ENCODE measurements around the gene LCN1.
"Not testable (repeated sequence)": the region's sequence is repeated elsewhere in the genome, so short reads cannot be mapped to it uniquely, and the experiment has no call there.

Gene LCN1

DNA sequence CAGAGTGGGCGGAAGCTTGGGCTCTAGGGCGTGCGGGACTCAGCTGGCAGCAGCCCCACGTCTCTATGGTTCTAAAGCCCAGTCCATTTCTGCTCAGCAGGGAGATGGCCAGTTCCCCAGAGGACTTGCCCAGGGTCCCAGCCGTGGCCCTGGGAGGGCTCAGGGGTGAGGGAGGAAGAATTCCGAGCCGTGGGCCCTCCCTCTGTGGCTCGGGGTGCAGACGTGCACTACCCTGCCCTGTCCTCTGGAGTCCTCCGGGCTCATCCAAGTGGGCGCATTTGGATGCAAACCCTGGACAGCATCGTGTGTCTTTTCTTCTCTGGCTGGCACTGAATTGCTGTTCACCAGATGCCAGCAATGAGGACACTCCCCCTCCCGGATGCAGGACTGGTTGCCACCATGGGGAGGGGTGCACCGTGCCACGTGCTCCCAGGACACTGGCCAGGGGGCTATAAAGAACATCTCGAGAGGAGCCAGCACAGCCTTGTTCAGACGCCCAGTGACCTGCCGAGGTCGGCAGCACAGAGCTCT, 24.5 kb downstream of the LCN1 start, which contains the start of gene OBP2A:
OBP2A (plus strand) TSS at position 481 of the 531 bp plus-strand sequence. CDS start 55 bp downstream, outside the sequence.
- not testable (repeated sequence) for DNase-seq (ENCODE audit: low read depth in 2 of 3, low spot score in 1 of 3)

DNA sequence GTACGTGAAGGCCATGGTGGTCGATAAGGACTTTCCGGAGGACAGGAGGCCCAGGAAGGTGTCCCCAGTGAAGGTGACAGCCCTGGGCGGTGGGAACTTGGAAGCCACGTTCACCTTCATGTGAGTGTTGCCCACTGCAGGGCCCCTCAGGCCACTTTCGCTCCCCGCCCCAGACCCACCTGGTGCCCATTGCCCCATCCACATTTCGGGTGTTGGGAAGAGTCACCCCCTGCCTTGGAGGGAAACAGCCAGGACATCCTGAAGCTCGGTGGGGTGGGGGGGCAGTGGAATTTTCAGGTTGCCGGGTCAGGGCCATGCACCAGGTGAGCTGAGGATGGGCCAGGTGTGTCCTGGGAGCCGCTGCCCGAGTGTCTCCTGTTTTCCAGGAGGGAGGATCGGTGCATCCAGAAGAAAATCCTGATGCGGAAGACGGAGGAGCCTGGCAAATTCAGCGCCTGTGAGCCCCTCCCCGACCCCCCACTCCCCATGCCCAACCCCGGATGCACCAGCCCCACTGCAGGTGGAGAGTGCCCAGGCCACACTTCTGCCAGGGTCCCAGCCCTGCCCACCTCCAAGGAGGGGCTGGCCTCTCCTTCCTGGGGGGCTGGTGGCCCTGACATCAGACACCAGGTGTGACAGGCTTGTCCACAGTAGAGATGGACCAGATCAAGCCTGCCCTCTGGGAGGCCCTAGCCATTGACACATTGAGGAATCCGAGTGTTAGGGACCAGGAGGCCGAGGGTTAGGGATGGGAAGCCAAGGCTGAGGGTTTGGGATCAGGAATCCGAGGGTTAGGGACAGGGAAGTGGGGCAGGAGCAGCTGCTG, 25.8 kb downstream of the LCN1 start:
- not testable (repeated sequence) for DNase-seq (ENCODE audit: low read depth in 2 of 3, low spot score in 1 of 3)

DNA sequence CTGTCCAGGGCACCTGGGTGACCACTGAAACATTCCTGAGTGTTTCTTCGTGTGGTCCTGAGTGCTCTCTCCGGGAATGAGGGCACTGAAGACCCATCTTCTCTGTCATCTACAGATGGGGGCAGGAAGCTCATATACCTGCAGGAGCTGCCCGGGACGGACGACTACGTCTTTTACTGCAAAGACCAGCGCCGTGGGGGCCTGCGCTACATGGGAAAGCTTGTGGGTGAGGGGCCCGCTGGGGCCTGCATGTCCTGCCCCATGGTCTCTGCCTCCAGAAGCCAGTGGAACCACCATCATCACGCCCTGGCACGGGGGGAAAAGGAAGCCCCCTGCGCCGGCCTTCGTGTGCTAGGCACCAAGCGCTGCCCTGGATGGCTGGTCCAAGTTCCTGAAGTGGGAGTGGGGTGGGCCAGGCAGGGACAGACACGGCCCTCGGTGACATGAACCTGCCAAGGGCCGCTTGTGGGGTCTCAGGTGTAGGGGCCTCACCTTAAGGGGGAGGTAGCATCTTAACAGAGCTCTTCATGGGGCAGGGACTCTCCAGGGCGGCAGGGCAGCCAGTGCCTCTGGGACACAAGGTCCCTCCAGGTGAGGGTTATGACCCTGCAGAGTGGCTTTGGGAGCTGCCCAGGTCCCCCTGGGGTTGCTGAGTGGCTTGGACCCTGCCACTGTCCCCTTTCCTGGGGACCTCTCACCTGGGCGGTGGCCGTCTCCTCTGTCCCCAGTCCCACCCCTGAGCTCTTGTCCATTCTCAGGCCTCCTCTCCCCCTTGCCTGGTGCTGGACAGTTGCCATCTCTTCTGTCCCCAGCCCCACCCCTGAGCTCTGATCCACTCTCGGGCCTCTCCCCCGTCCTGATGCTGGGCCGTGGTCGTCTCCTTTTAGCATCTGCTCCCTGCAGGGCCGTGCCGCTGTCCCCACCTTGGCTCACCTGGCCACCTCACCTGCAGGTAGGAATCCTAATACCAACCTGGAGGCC, 26.8 kb downstream of the LCN1 start:
- no peak for DNase-seq (ENCODE audit: low read depth in 2 of 3, low spot score in 1 of 3)

DNA sequence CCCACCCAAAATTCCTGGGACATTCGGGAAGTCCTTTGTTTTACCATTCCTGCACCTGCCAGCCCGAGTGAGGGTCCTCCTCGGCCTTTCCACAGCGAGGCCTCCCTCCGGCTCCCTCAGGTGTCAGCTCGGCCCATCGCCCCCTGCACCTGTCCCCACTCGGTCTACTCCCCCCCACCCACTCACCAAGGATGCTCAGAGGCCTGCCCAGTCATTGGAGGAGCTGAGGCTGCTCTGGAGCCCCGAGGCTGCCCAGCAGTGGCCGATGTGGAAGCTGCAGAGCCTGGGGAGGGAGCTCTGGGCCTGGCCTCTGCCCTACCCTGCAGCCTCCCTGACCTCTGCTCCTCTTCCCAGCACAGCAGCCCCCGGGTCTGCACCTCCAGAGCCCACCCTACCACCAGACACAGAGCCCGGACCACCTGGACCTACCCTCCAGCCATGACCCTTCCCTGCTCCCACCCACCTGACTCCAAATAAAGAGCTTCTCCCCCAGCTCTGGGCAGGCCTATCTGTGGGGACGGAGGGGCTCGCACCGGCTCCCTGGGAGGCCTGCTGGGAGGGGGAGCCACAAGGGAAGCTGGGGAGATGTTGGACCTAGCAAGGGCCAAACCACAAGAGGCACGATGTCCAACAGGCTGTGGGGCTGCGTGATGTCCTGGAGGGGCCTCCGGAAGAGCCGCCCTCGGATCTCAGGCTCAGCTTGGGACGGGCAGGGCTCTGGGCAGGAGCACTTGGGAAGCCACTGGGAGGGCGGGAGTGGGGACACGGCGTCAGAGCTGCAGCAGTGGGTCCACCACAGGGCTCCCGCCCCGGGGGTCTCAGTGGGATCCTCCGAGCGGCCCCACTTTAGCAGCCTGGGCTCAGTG, 28.5 kb downstream of the LCN1 start:
- not testable (repeated sequence) for DNase-seq (ENCODE audit: low read depth in 2 of 3, low spot score in 1 of 3)

DNA sequence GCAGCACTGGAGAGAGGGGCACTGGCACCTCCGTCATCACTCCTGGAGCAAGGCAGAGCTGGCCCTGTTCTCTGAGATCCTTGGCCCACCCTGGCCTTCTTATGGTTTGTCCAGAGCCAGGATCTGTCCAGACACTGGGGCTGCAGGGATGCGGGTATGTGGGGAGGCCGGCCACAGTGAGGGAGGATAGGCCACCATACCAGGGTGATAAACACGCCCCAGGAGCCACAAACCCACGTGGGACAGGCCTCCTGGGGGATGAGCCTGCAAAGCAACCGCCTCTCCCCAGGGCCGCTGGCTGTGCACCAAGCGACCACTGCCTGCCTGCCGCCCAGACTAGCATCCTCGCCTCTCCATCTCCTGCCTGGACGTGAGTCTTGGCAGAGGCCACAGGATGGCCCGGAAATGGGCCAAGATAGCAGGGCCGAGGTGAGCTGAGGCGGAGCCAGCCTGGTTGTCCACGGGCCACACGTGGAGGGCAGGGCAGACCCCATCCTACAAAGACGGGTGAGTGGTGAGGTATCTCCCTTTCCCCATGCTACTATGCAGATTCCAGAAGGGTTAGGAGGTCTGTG, 29.2 kb downstream of the LCN1 start:
- no peak for DNase-seq (ENCODE audit: low read depth in 2 of 3, low spot score in 1 of 3)

DNA sequence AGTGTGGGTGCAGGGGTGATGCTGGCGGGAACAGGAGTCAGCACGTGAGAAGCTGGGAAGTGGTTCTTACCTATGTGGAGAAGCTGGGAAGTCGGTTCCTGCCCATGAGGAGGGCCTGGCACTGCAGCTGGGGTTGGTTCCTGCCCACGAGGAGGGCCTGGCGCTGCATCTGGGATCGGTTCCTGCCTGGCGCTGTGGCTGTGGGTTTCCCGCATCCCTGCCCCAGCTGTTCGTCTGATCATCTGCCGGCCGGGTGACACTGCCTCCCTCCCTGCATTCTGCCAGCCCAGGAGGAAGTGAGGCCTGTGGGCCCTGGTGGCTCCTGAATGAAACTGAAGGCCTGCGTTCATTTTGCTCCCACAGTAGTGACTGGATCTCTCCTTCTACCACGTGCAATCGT, 29.8 kb downstream of the LCN1 start:
- no peak for DNase-seq (ENCODE audit: low read depth in 2 of 3, low spot score in 1 of 3)

DNA sequence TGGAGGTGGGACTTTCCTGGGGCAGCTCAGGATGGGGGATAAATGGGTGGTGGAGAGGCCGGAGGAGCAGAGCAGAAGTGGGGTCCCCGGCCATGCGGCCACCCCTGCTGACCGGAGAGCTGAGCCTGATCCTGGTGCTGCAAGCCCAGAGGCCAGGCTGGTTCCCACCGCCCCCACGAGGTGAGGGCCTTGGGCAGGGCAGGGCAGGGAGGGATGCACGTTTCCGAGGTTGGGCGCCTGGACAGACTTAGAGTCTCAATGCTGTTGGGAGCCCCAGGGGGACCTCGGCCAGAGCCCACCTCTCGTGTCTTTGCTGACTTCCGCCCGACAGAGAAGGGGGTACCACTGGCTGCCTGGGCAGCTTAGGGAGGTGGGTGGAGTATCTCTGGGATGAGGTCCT, 30.2 kb downstream of the LCN1 start:
- DNase-seq (ENCODE audit: low read depth in 2 of 3, low spot score in 1 of 3): no peak

DNA sequence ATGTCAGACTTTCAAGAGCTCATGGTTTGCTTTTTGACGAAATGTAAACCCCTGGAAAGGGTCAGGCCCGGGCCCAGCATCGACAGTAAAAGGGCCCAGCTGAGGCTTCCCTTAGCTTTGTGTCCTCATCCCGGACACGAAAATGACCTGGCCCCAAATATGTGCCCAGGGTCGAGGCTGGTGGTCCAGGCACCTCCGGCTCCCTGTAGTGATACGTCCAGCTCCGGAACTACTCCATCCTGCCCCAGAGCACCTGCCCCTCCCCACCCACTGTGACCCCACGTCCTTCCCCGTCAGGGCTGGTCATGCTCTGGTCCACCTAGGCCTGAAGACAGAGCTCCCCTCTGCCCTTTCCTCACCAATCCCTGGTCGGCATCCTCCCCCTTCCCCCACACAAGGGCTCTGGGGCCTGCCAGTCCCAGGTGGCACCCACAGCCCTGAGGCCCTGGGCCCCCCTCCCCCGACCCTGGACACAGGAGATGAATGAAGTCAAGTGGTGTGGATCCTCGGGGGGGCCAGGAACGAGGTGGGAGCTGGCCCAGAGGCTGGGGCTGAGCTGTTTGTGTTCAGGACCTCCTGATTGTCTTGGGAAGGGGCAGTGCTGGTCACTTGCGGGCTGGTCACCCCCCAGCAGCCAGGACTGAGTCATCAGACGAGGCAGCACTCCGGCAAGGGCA, 30.9 kb downstream of the LCN1 start:
- DNase-seq (ENCODE audit: low read depth in 2 of 3, low spot score in 1 of 3): no peak

DNA sequence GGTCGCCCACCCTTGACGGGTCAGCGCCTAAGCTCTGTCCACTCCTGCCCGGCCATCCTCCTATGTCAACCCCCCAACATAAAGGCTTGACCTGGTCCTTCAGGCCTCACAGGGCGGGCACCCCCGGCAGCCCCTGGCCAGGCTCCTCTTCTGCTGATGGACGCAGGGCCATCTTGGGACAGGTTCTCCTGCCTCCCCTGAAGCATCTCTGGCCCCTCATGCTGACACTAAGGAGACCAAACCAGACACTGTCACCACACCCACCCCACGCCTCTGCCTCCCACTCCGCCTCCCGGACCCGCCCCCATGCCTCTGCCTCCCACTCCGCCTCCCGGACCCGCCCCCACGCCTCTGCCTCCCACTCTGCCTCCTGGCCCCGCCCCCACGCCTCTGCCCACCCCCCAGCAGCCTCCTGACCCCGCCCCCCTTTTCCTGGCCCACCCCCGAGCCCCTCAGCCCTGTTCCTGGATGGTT, 31.5 kb downstream of the LCN1 start:
- DNase-seq (ENCODE audit: low read depth in 2 of 3, low spot score in 1 of 3): no peak

DNA sequence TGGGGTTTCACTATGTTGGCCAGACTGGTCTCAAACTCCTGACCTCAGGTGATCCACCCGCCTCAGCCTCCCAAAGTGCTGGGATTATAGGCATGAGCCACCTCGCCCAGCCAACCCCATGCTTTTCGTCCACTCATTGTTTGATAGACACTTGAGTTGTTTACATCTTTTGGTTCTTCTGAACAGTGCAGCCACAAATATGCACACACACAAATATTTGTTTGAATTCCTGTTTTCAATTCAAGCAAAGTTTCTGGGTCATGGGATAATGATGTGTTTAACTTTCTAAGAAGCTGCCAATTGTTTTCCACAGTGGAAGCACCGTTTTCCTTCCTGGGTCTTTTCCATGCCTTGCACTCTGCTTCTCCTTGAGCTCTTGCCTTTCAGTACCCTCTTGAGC, 33.5 kb downstream of the LCN1 start:
- no peak for DNase-seq (ENCODE audit: low read depth in 2 of 3, low spot score in 1 of 3)

DNA sequence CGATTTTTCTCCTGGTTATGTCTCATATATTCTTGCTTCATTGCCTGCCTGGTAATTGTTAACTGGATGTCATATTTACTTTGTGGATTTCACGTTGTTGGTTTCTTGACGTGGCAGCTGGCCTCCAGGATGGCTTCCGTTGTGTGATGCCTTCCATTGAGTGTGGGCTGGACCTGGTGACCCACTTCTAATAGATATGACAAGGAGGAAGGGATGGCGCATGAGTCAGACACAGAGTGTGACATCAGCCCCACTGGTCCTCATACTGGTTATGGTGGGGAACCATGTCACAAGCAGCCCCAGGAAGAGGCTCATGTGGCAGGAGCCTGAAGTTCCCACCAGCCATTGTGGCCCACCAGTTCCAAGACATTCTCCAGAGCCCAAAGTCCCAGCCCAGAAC, 34.0 kb downstream of the LCN1 start:
- DNase-seq (ENCODE audit: low read depth in 2 of 3, low spot score in 1 of 3): no peak

DNA sequence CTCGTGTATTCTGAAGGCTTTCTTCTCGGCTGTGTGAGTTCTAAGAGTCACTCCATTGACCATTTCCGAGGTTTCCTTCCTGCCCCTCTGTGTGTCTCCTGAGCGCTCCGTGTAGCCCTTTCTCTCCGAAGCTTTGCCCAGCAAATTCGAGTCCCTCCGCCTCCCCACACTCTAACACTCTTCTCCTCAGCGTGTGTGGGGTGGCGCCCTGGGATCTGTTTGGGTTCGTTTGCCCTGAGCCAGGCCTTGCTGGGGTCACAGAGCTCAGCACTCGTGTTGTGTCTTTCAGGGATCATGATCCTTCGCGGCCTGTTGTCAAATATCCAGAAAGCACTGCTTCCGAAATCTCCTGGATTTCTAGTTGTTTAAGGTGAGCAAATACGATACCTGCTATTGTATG, 34.7 kb downstream of the LCN1 start:
- no peak for DNase-seq (ENCODE audit: low read depth in 2 of 3, low spot score in 1 of 3)

DNA sequence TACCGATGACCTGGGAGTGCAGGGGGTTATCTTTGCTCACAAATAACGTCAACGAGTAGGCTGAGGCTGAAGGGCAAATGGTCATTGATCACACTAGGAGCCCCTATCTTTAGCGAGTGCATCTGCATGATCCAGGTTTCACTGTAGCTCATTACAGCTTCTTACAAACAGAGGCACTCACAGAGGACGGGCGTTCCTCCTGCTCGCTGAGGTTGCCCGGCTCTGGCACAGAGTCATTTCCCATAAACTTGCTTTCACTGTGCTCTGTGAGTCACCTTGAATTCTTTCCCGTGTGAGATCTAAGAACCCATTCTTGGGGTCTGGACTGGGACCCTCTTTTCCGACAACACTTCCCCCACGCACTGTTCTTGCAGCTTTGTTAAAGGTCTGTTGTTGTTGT, 38.4 kb downstream of the LCN1 start:
- DNase-seq (ENCODE audit: low read depth in 2 of 3, low spot score in 1 of 3): no peak

DNA sequence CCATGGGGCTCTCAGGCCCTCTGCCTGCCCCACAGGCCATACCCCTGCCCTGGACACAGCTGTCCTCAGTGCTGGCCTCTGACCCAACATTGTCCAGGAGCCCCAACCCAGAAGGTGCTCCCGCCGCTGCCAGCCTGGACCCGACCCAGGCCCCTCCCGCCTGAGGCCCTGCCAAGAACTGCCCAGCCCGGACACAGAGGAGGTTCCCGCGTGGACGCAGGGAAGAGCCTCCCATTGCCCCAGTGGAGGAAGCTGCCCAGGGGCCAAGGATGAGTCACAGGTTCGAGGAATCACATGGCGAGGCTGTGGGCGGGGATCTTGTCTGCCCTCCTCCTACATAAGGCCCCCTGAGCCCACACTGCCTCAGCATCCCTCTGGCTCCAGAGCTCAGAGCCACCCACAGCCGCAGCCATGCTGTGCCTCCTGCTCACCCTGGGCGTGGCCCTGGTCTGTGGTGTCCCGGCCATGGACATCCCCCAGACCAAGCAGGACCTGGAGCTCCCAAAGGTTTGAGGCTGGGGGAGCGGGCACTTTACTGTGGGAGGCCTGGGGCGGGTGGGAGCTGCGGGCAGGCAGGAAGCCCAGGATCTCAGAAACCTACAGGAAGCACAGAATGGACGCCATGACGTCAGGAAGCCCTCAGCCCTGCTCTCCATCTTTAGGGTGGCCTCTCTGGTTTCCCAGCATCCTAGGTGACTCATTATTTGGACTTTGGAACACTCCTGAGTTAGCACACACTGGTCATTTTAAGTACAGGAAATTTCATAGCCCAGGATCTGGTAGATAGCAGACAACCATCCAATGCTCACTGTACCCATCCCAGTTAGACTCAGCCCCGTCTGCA, 40.4 kb downstream of the LCN1 start, which contains the start of gene PAEP:
PAEP (plus strand) TSS at position 366 of the 844 bp plus-strand sequence.
- no peak for DNase-seq (ENCODE audit: low read depth in 2 of 3, low spot score in 1 of 3)

DNA sequence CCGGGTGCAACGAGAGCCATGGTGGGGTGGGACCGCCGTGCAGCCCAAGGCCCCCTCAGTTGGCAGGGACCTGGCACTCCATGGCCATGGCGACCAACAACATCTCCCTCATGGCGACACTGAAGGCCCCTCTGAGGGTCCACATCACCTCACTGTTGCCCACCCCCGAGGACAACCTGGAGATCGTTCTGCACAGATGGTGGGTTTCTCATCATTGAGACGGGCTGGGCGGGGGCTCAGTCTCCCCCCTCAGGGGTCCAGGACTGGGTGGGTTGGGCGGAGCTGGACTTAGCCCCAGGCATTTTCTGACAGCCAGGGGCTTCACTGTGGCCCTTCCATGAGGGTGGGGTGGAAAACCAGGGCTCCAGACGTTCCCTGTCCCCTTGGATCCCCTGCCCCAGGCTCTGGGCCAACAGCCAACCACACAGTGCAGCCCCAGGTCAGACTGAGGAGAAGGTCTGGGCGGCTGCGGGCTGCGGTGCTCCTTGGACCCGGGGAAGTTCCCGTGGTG, 41.0 kb downstream of the LCN1 start:
- DNase-seq (ENCODE audit: low read depth in 2 of 3, low spot score in 1 of 3): no peak

DNA sequence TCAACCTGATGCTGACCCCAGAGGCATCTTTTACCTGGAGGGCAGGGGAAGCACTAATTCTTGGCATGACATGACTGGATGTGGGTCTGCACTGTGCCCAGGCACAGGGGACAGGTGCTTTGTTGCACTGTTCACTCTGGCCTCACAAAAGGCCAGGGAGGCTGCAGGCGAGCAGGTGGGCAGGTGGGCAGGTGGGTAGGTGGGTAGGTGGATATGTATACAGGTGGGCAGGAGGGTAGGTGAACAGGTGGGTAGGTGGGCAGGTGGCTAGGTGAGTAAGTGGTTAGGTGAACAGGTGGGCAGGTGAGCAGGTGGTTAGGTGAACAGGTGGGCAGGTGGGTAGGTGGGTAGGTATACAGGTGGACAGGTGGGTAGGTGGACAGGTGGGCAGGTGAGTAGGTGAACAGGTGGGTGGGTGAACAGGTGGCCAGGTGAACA, 41.8 kb downstream of the LCN1 start:
- DNase-seq (ENCODE audit: low read depth in 2 of 3, low spot score in 1 of 3): no peak

DNA sequence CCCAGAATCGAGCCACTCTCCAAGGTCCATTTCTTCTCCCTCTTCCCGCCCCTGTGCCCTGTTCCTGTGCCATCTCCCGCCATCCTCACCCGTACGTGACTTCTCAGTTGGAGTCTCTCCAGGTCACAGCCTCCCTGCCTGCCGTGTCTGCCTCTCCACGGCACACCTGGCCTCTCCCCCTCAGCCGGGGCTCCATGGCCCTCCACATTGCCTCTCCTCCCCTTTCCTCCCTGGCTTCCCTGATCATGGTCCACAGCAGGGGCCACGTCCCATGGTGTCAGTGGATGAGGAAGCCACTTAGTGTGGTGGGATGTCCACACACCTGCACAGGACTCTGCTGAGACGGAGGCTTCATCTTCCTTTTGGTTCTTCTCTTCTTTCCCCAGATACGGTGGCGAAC, 42.6 kb downstream of the LCN1 start:
- DNase-seq (ENCODE audit: low read depth in 2 of 3, low spot score in 1 of 3): no peak

DNA sequence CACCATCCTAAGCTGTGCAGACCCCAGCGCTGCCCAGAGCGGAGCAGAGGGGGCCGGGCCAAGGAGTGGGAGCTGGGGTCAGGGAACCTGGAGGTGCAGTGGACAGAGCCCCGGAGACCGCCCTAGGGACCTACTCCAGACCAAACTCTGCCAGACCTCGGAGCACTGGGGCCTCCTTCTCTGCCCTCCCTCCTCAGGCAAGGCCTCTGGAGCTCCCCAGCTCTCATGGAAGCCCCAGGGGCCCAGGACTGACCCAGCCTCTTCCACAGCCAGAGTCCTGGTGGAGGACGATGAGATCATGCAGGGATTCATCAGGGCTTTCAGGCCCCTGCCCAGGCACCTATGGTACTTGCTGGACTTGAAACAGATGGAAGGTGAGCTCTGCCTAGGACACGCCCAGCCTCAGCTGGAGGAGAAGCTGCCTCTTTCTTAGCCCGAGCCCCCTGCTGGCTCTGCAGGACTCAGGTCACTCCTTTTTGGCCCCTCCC, 43.9 kb downstream of the LCN1 start:
- DNase-seq (ENCODE audit: low read depth in 2 of 3, low spot score in 1 of 3): no peak
